ENCODE results near the gene HS6ST3.

GRCh38 chr13:96671073-96671472, 581.2 kb downstream of the HS6ST3 start:
- TF ChIP-seq REST (IDR thresholded peaks at IDR 0.05; ENCODE audit: low read depth) = no peak
- no peak for TF ChIP-seq CEBPB (IDR thresholded peaks at IDR 0.05)
- TF ChIP-seq RAD21 (IDR thresholded peaks at IDR 0.05; ENCODE audit: low read depth) = no peak
- TF ChIP-seq CREB1 (IDR thresholded peaks at IDR 0.05; ENCODE audit: low read depth) = no peak
- no peak for TF ChIP-seq USF1 (IDR thresholded peaks at IDR 0.05)
- no peak for TF ChIP-seq YY1 (IDR thresholded peaks at IDR 0.05; ENCODE audit: low read depth)
- no peak for TF ChIP-seq EP300 (IDR thresholded peaks at IDR 0.05; ENCODE audit: borderline replicate concordance)
- TF ChIP-seq FOXM1 (IDR thresholded peaks at IDR 0.05; ENCODE audit: borderline replicate concordance, low read depth) = no peak
- no peak for TF ChIP-seq EGR1 (IDR thresholded peaks at IDR 0.05)
- no peak for TF ChIP-seq MAX (IDR thresholded peaks at IDR 0.05)
- no peak for TF ChIP-seq ZBTB7A (IDR thresholded peaks at IDR 0.05; ENCODE audit: low read depth)
- no peak for TF ChIP-seq NFIC (IDR thresholded peaks at IDR 0.05)
